HEK293 (cell line): ENCODE measurements around the gene GPHN.

Experiments
- CTCF ChIA-PET: fragments of 350-600 bp; formaldehyde crosslinking; extraction: SDS; loops from one replicate; lab custom pipeline; 2021; ENCODE audit warnings: antibody characterized with exemption; lab: Yijun Ruan, JAX
- POLR2A ChIA-PET: fragments of 300-600 bp; formaldehyde crosslinking; extraction: SDS; loops from one replicate; lab custom pipeline; 2020; ENCODE audit warnings: antibody characterized with exemption, inconsistent platforms; lab: Yijun Ruan, JAX
- H3K27ac ChIP-seq: fragments of 200-500 bp; sonication (Bioruptor generic); 2 replicates; pipeline ENCODE4 v1.5.1; 2014; ENCODE audit warnings: low read depth, low read length, control low read depth, inconsistent platforms; ENCODE audit errors: extremely low read depth
- H3K36me3 ChIP-seq, 2 experiments: fragments of 200-500 bp in 1 of 2; sonication (Bioruptor generic) in 1 of 2; 1 replicate in 1 of 2; 2 replicates in 1 of 2; pipeline ENCODE4 v1.5.1; 2014 to 2017; ENCODE audit warnings: inconsistent platforms in 2 of 2, low read length in 2 of 2; ENCODE audit not compliant: control insufficient read depth in 2 of 2, insufficient read depth in 1 of 2
- H3K4me1 ChIP-seq: fragments of 200-500 bp; sonication (Bioruptor generic); 2 replicates; pipeline ENCODE4 v1.5.1; 2014; ENCODE audit warnings: mild to moderate bottlenecking, low read length, inconsistent platforms; ENCODE audit not compliant: control insufficient read depth, insufficient read depth
- H3K4me3 ChIP-seq: 2 replicates; pipeline ENCODE4 v1.5.1; 2011; ENCODE audit warnings: low read depth, mild to moderate bottlenecking, control low read depth, low read length, moderate library complexity
- H3K9me3 ChIP-seq: fragments of 200-500 bp; sonication (Bioruptor generic); 2 replicates; pipeline ENCODE4 v1.5.1; 2014; ENCODE audit warnings: low read depth, low read length, inconsistent platforms; ENCODE audit not compliant: control insufficient read depth, insufficient read depth
- HIC1 ChIP-seq: fragments of 450-650 bp; formaldehyde crosslinking; IDR thresholded peaks from 2 replicates; pipeline ENCODE4 v1.5.1; 2016; ENCODE audit warnings: missing biosample characterization, missing genetic modification characterization
- HOXD13 ChIP-seq: sonication (generic); formaldehyde crosslinking; IDR thresholded peaks from 2 replicates; pipeline ENCODE4 v1.8.0; 2022; ENCODE audit warnings: missing genetic modification reagents, borderline replicate concordance
- PBX3 ChIP-seq: sonication (generic); formaldehyde crosslinking; IDR thresholded peaks from 2 replicates; pipeline ENCODE4 v1.8.1; 2022; ENCODE audit warnings: mild to moderate bottlenecking, moderate library complexity, missing genetic modification reagents
- PRDM10 ChIP-seq: fragments of 450-650 bp; formaldehyde crosslinking; IDR thresholded peaks from 2 replicates; pipeline ENCODE4 v1.5.1; 2016; ENCODE audit warnings: missing biosample characterization, missing genetic modification characterization
- REPIN1 ChIP-seq: fragments of 450-650 bp; formaldehyde crosslinking; IDR thresholded peaks from 2 replicates; pipeline ENCODE4 v1.5.1; 2017; ENCODE audit warnings: missing biosample characterization, missing genetic modification characterization, low read depth
- TRIM28 ChIP-seq: IDR thresholded peaks from 2 replicates; pipeline ENCODE4 v1.6.1; 2011; ENCODE audit warnings: low read length, control low read depth, borderline replicate concordance
- ZFP37 ChIP-seq: fragments of 450-650 bp; formaldehyde crosslinking; IDR thresholded peaks from 2 replicates; pipeline ENCODE4 v1.5.1; 2016; ENCODE audit warnings: missing biosample characterization, missing genetic modification characterization
- ZNF148 ChIP-seq: fragments of 450-650 bp; formaldehyde crosslinking; IDR thresholded peaks from 2 replicates; pipeline ENCODE4 v1.5.0; 2017; ENCODE audit warnings: missing biosample characterization, missing genetic modification characterization, borderline replicate concordance
- ZNF155 ChIP-seq: fragments of 450-650 bp; formaldehyde crosslinking; IDR thresholded peaks from 2 replicates; pipeline ENCODE4 v1.5.1; 2016; ENCODE audit warnings: missing biosample characterization, missing genetic modification characterization
- ZNF19 ChIP-seq: fragments of 450-650 bp; formaldehyde crosslinking; IDR thresholded peaks from 2 replicates; pipeline ENCODE4; 2016; ENCODE audit warnings: missing biosample characterization, missing genetic modification characterization, low read depth
- ZNF24 ChIP-seq: fragments of 450-650 bp; formaldehyde crosslinking; IDR thresholded peaks from 2 replicates; pipeline ENCODE4 v1.5.1; 2016; ENCODE audit warnings: missing biosample characterization, missing genetic modification characterization
- ZNF366 ChIP-seq: fragments of 450-650 bp; formaldehyde crosslinking; conservative IDR thresholded peaks from 2 replicates; pipeline ENCODE4 v1.5.1; 2016; ENCODE audit warnings: missing biosample characterization, missing genetic modification characterization
- ZNF404 ChIP-seq: fragments of 450-650 bp; formaldehyde crosslinking; IDR thresholded peaks from 2 replicates; pipeline ENCODE4 v1.5.1; 2017; ENCODE audit warnings: missing biosample characterization, missing genetic modification characterization
- ZNF473 ChIP-seq: fragments of 450-650 bp; formaldehyde crosslinking; IDR thresholded peaks from 2 replicates; pipeline ENCODE4 v1.5.1; 2017; ENCODE audit warnings: missing biosample characterization, missing genetic modification characterization
- ZNF518A ChIP-seq: fragments of 450-650 bp; formaldehyde crosslinking; conservative IDR thresholded peaks from 2 replicates; pipeline ENCODE4 v1.5.1; 2016; ENCODE audit warnings: low read depth, missing biosample characterization, missing genetic modification characterization
- ZNF624 ChIP-seq: fragments of 450-650 bp; formaldehyde crosslinking; IDR thresholded peaks from 2 replicates; pipeline ENCODE4 v1.5.1; 2017; ENCODE audit warnings: missing biosample characterization, missing genetic modification characterization
- ZNF639 ChIP-seq: fragments of 450-650 bp; formaldehyde crosslinking; IDR thresholded peaks from 2 replicates; pipeline ENCODE4 v1.5.1; 2016; ENCODE audit warnings: missing biosample characterization, missing genetic modification characterization
- ZNF747 ChIP-seq: fragments of 450-650 bp; formaldehyde crosslinking; IDR thresholded peaks from 2 replicates; pipeline ENCODE4 v1.5.1; 2016; ENCODE audit warnings: missing biosample characterization, missing genetic modification characterization
- ZNF830 ChIP-seq: fragments of 450-650 bp; IDR thresholded peaks from 2 replicates; pipeline ENCODE4 v1.5.0; 2018; ENCODE audit warnings: missing biosample characterization, missing genetic modification characterization, low read depth, mild to moderate bottlenecking, moderate library complexity
- ZSCAN23 ChIP-seq: fragments of 450-650 bp; formaldehyde crosslinking; IDR thresholded peaks from 2 replicates; pipeline ENCODE4 v1.5.1; 2016; ENCODE audit warnings: missing biosample characterization, missing genetic modification characterization

GPHN gene

GRCh38 chr14:66476964-66477363, 31.0 kb upstream of the GPHN start:
- H3K4me1 ChIP-seq, result no peaks in the 10 kb centered on the region
- POLR2A ChIA-PET, result no interaction called here
- H3K9me3 ChIP-seq, result no peaks in the 10 kb centered on the region
- CTCF ChIA-PET, result interaction anchor here (0.8 to 1.3 kb wide), 2 partner anchors 9 to 18 kb away, joined by 3 to 4 read pairs; no protein-coding TSS in a partner anchor
- no peak overlapping the region for H3K27ac ChIP-seq
- TF ChIP-seq HOXD13 (CRISPR knock-in tag) (no peak), REPIN1 (tag by site-specific recombination) (no peak), ZNF747 (tag by site-specific recombination) (no peak), ZNF404 (tag by site-specific recombination) (no peak), PRDM10 (tag by site-specific recombination) (no peak), ZNF624 (no peak), TRIM28 (no peak), ZNF830 (tag by site-specific recombination) (no peak), ZNF19 (tag by site-specific recombination) (no peak), ZNF473 (tag by site-specific recombination) (no peak), ZFP37 (tag by site-specific recombination) (no peak), ZNF155 (no peak), ZNF639 (no peak), ZNF518A (tag by site-specific recombination) (no peak), ZNF24 (no peak)
- TF ChIP-seq, all 188 proteins: peak for 0
- Histone ChIP-seq H3K4me3 (no peak overlapping the region), H3K36me3 (no peaks in the 10 kb centered on the region)

GRCh38 chr14:66477567-66477966, 30.4 kb upstream of the GPHN start:
- Histone ChIP-seq H3K9me3 (no peaks in the 10 kb centered on the region), H3K4me3 (no peak overlapping the region), H3K27ac (no peak overlapping the region), H3K4me1 (no peaks in the 10 kb centered on the region), H3K36me3 (no peaks in the 10 kb centered on the region)
- ChIA-PET CTCF (interaction anchor here (0.8 to 1.3 kb wide), 2 partner anchors 10 to 18 kb away, joined by 3 to 4 read pairs; no protein-coding TSS in a partner anchor), POLR2A (no interaction called here)
- TF ChIP-seq PBX3 (CRISPR knock-in tag) (no peak), ZNF148 (tag by site-specific recombination) (no peak), ZSCAN23 (tag by site-specific recombination) (no peak), ZNF366 (no peak), HIC1 (tag by site-specific recombination) (no peak)
